Ascending aorta (tissue), 2 donors: ENCODE data around the gene FASLG. TPM values are rescaled to one million over a fixed set of nuclear protein-coding genes. Genes with fewer than 3 reads are reported as not detected.

Experiments
- DNase-seq, 2 donors: peaks; one replicate each; pipeline ENCODE4 v3.0.0-alpha.2; 2019; ENCODE audit warnings: low spot score in 2 of 2
- H3K27ac ChIP-seq, 2 donors: fragments of 200-600 bp; sonication (generic); one replicate each; pipeline ENCODE4 v1.5.1; 2016 to 2017; ENCODE audit warnings: mild to moderate bottlenecking in 1 of 2
- H3K27me3 ChIP-seq: fragments of 200-600 bp; sonication (generic); one replicate; pipeline ENCODE4 v1.5.1; 2017
- H3K36me3 ChIP-seq, 2 donors: fragments of 200-600 bp; sonication (generic); one replicate each; pipeline ENCODE4 v1.5.1; 2016
- H3K4me1 ChIP-seq, 2 donors: fragments of 200-600 bp; sonication (generic); one replicate each; pipeline ENCODE4 v1.5.1; 2016 to 2017; ENCODE audit warnings: mild to moderate bottlenecking in 1 of 2
- H3K4me3 ChIP-seq, 2 donors: fragments of 200-600 bp; sonication (generic); one replicate each; pipeline ENCODE4 v1.5.1; 2016 to 2017; ENCODE audit warnings: mild to moderate bottlenecking in 1 of 2
- H3K9me3 ChIP-seq, 2 donors: fragments of 200-600 bp; sonication (generic); one replicate each; pipeline ENCODE4 v1.5.1; 2016
- CTCF ChIP-seq, 3 experiments: fragments of 200-600 bp in 2 of 3; fragments of 450-650 bp in 1 of 3; sonication (generic) in 2 of 3; IDR thresholded peaks; one replicate each; pipeline ENCODE4 v1.5.1; 2016 to 2019; ENCODE audit warnings: antibody characterized with exemption in 3 of 3, mild to moderate bottlenecking in 1 of 3, moderate library complexity in 1 of 3
- intact Hi-C: fragments of 100-400 bp; cut with DNase I; formaldehyde crosslinking; loops from one replicate; pipeline ENCODE4 v1.15.1; 2023
- total RNA-seq: library from RNA; depleted of rRNA; stranded (reverse); fragments of >200 nt; gene quantifications from one replicate; pipeline ENCODE4 v1.1.0, GENCODE V29; 2016

The FASLG gene
- total RNA-seq, 1 donor from 2014 or later, result not detected

DNA sequence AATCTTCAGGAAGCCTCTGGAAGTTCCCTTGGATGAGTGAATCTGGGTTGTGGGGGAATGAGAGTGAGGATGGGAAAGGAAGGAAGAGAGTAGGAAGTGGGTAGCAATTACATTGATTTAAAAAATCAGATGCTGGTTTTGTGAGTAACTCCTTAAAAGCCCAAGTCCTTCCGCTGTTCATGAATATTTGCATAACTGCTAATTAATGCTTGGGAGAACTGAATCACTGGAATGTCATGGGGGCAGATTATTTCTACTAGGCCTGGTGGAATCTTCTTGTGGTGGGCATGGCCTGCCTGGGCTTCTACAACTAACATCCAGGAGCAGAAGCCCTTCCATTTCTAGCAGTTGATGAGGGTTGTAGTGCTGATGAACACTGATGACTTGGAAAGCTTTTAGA, 52.7 kb downstream of the FASLG start:
- no peaks in the 10 kb centered on the region for H3K9me3 ChIP-seq
- no peak for TF ChIP-seq CTCF (IDR thresholded peaks at IDR 0.05)
- H3K36me3 ChIP-seq, result no peaks in the 10 kb centered on the region
- H3K27ac ChIP-seq, result no peak overlapping the region
- H3K4me1 ChIP-seq, result no peaks in the 10 kb centered on the region
- no peak for DNase-seq
- no peak overlapping the region for H3K4me3 ChIP-seq
- H3K27me3 ChIP-seq, result no peaks in the 10 kb centered on the region
- intact Hi-C loops, result no loop called here

- Histone ChIP-seq H3K36me3 (no peaks in the 10 kb centered on the region), H3K27ac (no peak overlapping the region), H3K4me3 (no peak overlapping the region), H3K9me3 (no peaks in the 10 kb centered on the region), H3K4me1 (no peaks in the 10 kb centered on the region), H3K27me3 (no peaks in the 10 kb centered on the region)
- no peak for TF ChIP-seq CTCF (IDR thresholded peaks at IDR 0.05)
- no peak for DNase-seq
- intact Hi-C loops, result no loop called here
Observed at GRCh38 chr1:172713466-172713865, 54.6 kb downstream of the FASLG start.

Other genes starting within 250 kb of the FASLG start
- gene C1orf105, start 238.4 kb upstream of the FASLG start, total RNA-seq, result not detected
- 20.0 TPM for gene PIGC, start 215.0 kb upstream of the FASLG start, total RNA-seq
- 7.8 TPM for gene SUCO, start 126.0 kb upstream of the FASLG start, total RNA-seq